ENCODE results near the gene NR1I3.
A peak's percentile ranks its signal among the peaks of the same experiment; 100 is the strongest.
"Not testable (repeated sequence)": the region's sequence is repeated elsewhere in the genome, so short reads cannot be mapped to it uniquely, and the experiment has no call there.

NR1I3 gene

GRCh38 chr1:161244888-161245287 is 6.9 kb upstream of the NR1I3 start:
- DNase-seq: no peak

- no peak for DNase-seq
Observed at GRCh38 chr1:161242313-161242712, 4.3 kb upstream of the NR1I3 start.

GRCh38 chr1:161241682-161242081 is 3.7 kb upstream of the NR1I3 start:
- no peak for DNase-seq

- DNase-seq: no peak
Observed at GRCh38 chr1:161235957-161236775, 1.8 kb downstream of the NR1I3 start.

GRCh38 chr1:161233102-161233501 is 4.9 kb downstream of the NR1I3 start:
- no peak for DNase-seq

- DNase-seq: no peak
Observed at GRCh38 chr1:161230762-161231161, 7.2 kb downstream of the NR1I3 start.

GRCh38 chr1:161229896-161230295 is 8.1 kb downstream of the NR1I3 start:
- DNase-seq: no peak

GRCh38 chr1:161228032-161228431 is 10.0 kb downstream of the NR1I3 start:
- no peak for DNase-seq

GRCh38 chr1:161227196-161227871 is 10.7 kb downstream of the NR1I3 start:
- DNase-seq: peak; percentile 88

- no peak for DNase-seq
Observed at GRCh38 chr1:161226759-161227158, 11.2 kb downstream of the NR1I3 start.

GRCh38 chr1:161226320-161226711 is 11.7 kb downstream of the NR1I3 start:
- no peak for DNase-seq

- peak; percentile 99 for DNase-seq
Observed at GRCh38 chr1:161225534-161226319, 12.3 kb downstream of the NR1I3 start, which contains the start of gene TOMM40L. TSS of gene TOMM40L (plus strand) at chr1:161226060. CDS start at chr1:161226490, 430 bp downstream.

GRCh38 chr1:161225178-161225533 is 12.8 kb downstream of the NR1I3 start:
- peak; percentile 21 for DNase-seq

- not testable (repeated sequence) for DNase-seq
Observed at GRCh38 chr1:161224695-161225087, 13.3 kb downstream of the NR1I3 start.

- no peak for DNase-seq
Observed at GRCh38 chr1:161223805-161224694, 14.0 kb downstream of the NR1I3 start.

- DNase-seq: no peak
Observed at GRCh38 chr1:161222175-161223019, 15.6 kb downstream of the NR1I3 start.

- DNase-seq: no peak
Observed at GRCh38 chr1:161220002-161220401, 18.0 kb downstream of the NR1I3 start.

- DNase-seq: no peak
Observed at GRCh38 chr1:161219078-161219892, 18.7 kb downstream of the NR1I3 start.

GRCh38 chr1:161218301-161219077 is 19.5 kb downstream of the NR1I3 start:
- DNase-seq: no peak

GRCh38 chr1:161217831-161218230 is 20.2 kb downstream of the NR1I3 start:
- no peak for DNase-seq
